NK-92 (cell line): ENCODE measurements around the gene SERTAD3.
"Not testable (repeated sequence)": the region's sequence is repeated elsewhere in the genome, so short reads cannot be mapped to it uniquely, and the experiment has no call there.

Experiments
- DNase-seq: peaks from one replicate; lab custom pipeline; 2025; ENCODE audit not compliant: unreplicated experiment; lab: John Stamatoyannopoulos, UW

SERTAD3 gene

GRCh38 chr19:40458597-40458974 is 14.5 kb upstream of the SERTAD3 start:
- no peak for DNase-seq

- DNase-seq: no peak
Measured at GRCh38 chr19:40457953-40458596, 13.9 kb upstream of the SERTAD3 start.

- no peak for DNase-seq
Measured at GRCh38 chr19:40457048-40457447, 12.9 kb upstream of the SERTAD3 start.

GRCh38 chr19:40453943-40454342 is 9.8 kb upstream of the SERTAD3 start:
- DNase-seq: not testable (repeated sequence)

- DNase-seq: no peak
Measured at GRCh38 chr19:40453151-40453735, 9.1 kb upstream of the SERTAD3 start.

GRCh38 chr19:40452016-40452415 is 7.9 kb upstream of the SERTAD3 start:
- no peak for DNase-seq

- no peak for DNase-seq
Measured at GRCh38 chr19:40450664-40451063, 6.5 kb upstream of the SERTAD3 start.

- no peak for DNase-seq
Measured at GRCh38 chr19:40449506-40449905, 5.4 kb upstream of the SERTAD3 start.

GRCh38 chr19:40446263-40446784 is 2.2 kb upstream of the SERTAD3 start:
- no peak for DNase-seq

GRCh38 chr19:40445780-40446262 is 1.7 kb upstream of the SERTAD3 start:
- no peak for DNase-seq

GRCh38 chr19:40444825-40445312 is 734 bp upstream of the SERTAD3 start:
- DNase-seq: no peak

- DNase-seq: peak; percentile 94
Measured at GRCh38 chr19:40443131-40443999, 770 bp downstream of the SERTAD3 start.

- DNase-seq: no peak
Measured at GRCh38 chr19:40442328-40443130, 1.6 kb downstream of the SERTAD3 start.

GRCh38 chr19:40441719-40442253 is 2.3 kb downstream of the SERTAD3 start:
- no peak for DNase-seq

GRCh38 chr19:40438284-40438683 is 5.9 kb downstream of the SERTAD3 start:
- DNase-seq: no peak

GRCh38 chr19:40433391-40434216 is 10.5 kb downstream of the SERTAD3 start:
- no peak for DNase-seq

- not testable (repeated sequence) for DNase-seq
Measured at GRCh38 chr19:40432760-40433159, 11.4 kb downstream of the SERTAD3 start.

- DNase-seq: no peak
Measured at GRCh38 chr19:40431698-40432097, 12.4 kb downstream of the SERTAD3 start.

- not testable (repeated sequence) for DNase-seq
Measured at GRCh38 chr19:40430242-40430641, 13.9 kb downstream of the SERTAD3 start.
